ENCODE results near the gene LINC00305. TPM values are rescaled to one million over a fixed set of nuclear protein-coding genes. Genes with fewer than 3 reads are reported as not detected.

The LINC00305 gene
- total and polyA plus RNA-seq, 2 of the 8 experiments (the other 6 are each of a cell fraction or from before 2014, with no cell fraction given) = not detected

DNA sequence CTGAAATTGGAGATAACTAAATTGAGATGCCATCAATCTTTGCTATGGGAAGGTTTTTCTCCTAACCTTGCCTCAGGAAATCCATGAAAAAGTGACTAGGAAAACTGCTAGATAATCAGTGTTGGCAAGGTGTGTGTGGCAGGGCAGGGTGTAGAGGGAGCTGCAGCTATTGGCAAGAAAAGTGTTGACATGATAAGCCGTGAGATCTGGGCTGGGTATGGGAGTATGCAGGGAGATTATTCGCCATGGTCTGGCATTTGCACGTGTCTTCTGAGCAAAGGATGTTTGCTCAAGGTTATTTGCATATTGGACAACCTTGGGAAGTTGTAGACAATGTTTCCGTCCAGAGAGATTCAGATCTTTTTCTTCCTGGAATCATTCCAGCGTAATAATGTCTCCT lies 104.3 kb downstream of the LINC00305 start (continued):
- TF ChIP-seq SIRT6 (IDR thresholded peaks at IDR 0.05; ENCODE audit: low read length) (no peak), SIN3A (conservative IDR thresholded peaks at IDR 0.05 in 1 of 2, IDR thresholded peaks at IDR 0.05 in 1 of 2; ENCODE audit: low read depth in 1 of 2, low read length in 2 of 2) (no peak), SRF (IDR thresholded peaks at IDR 0.05; ENCODE audit: low read depth, low read length) (no peak)
